T-helper 1 cell treated with Interleukin-12 subunit alpha and Interleukin-12 subunit beta and Interleukin-4 antibody, amounts not matched to agents 30 μg/mL and 1 μg/mL, for 36 hours (primary cell): ENCODE measurements around the gene GNA12.

Experiments used
- H3K27ac Mint-ChIP-seq: one replicate; pipeline ENCODE4 v1.8.0; 2021; ENCODE audit warnings: mild to moderate bottlenecking, mixed read lengths
- H3K27me3 Mint-ChIP-seq: one replicate; pipeline ENCODE4 v1.8.0; 2021; ENCODE audit warnings: low read depth, mixed read lengths
- H3K36me3 Mint-ChIP-seq: one replicate; pipeline ENCODE4 v1.8.0; 2021; ENCODE audit warnings: low read depth, mixed read lengths
- H3K4me1 Mint-ChIP-seq: one replicate; pipeline ENCODE4 v1.8.0; 2021; ENCODE audit warnings: low read depth, mixed read lengths
- H3K4me3 Mint-ChIP-seq: one replicate; pipeline ENCODE4 v1.8.0; 2021; ENCODE audit warnings: mild to moderate bottlenecking, moderate library complexity, mixed read lengths
- H3K9me3 Mint-ChIP-seq: one replicate; pipeline ENCODE4 v1.8.0; 2021; ENCODE audit warnings: mixed read lengths

The GNA12 gene

DNA sequence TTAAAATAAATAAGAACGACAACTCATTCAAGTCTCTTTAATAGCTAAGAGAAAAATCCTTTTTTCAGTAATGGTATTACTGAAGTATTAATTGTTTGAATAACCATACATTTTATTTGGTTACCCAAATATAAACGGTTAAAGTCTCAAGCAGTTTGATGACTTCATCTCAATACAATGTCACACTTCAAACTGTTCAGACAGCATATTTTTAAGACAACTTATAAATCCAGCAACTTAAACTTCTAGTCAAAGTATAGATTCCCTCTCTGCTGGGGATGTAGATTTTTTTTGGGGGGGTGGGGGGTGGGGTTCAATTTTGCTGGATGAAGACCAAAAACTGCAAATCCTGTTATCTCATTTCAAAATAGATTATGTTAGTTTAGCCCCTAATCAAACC lies 42.0 kb downstream of the GNA12 start:
- no peak overlapping the region for H3K4me3 Mint-ChIP-seq
- no peaks in the 10 kb centered on the region for H3K9me3 Mint-ChIP-seq
- H3K27me3 Mint-ChIP-seq, result no peaks in the 10 kb centered on the region
- peaks cover 24% of the 10 kb centered on the region for H3K4me1 Mint-ChIP-seq
- no peak overlapping the region for H3K27ac Mint-ChIP-seq
- peaks cover 4% of the 10 kb centered on the region for H3K36me3 Mint-ChIP-seq

DNA sequence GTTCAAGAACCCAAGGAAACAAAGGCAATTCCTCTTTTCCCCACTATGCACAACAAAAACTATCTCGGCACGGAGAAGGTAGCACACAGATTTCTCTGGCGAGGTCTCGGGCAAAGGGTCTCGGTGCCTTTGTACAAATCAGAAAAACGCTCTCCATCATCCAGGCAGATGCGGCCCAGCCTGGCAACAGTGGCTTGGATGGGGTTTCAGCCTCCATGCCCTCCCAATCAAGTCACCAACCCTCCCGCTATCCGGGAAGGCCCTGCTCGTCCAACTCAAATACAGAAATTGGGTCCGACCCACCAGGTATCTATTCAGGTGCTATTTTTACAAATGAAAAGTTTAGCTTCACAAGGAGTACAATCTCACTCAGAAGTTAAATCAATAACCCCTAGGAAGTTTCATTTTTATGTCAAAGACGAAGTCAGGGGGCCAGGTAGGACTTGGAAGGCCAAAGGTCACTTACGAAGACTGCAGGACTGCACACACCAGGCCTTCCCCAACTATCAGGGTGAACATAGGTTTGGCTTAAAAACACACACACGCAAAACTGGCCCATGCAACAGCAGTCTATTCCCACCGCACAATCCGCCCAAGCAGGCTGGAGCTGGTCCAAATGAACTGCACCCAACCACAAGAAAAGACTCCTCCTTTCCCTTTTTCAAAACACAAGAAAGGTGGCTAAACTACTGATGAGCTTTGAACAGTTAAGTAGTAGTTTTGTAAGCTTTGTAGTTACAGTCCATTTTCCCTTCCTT lies 43.0 kb downstream of the GNA12 start:
- Mint-ChIP-seq H3K27me3 (no peaks in the 10 kb centered on the region), H3K27ac (no peak overlapping the region), H3K4me1 (peaks cover 24% of the 10 kb centered on the region), H3K4me3 (no peak overlapping the region), H3K9me3 (no peaks in the 10 kb centered on the region), H3K36me3 (peaks cover 4% of the 10 kb centered on the region)

DNA sequence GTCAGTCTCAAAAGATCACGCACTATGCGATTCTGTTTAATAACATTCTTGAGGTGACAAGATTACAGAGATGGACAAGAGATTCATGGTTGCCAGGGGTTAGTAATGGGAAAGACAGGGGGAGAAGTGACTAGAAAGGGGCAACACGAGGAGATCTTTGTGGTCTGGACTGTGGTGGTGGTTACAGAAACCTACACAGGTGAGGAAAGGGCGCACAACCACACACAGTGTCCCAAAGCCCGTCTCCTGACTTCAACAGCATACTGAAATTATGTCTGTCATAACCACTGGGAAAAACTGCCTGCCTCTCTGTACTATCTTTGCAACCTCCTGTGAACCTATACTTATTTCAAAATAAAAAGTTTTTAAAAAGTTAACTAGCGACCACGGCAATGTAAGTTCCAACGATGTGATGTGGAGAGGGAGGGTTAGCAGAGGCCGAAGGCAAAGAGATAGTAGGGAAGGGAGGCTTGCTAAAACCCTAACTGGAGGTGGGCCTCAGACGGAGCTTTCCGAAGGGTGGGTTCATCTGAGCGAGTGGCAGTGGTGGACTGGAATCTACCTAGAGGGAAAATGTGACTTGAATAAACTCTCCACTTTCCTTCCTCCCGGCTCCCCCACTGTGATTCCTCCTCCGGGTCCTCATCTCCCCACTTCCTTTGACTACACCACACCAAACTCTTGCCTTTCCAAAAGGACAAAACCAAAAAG lies 43.7 kb downstream of the GNA12 start:
- H3K4me1 Mint-ChIP-seq, result peaks cover 24% of the 10 kb centered on the region
- H3K27me3 Mint-ChIP-seq, result no peaks in the 10 kb centered on the region
- no peak overlapping the region for H3K4me3 Mint-ChIP-seq
- no peak overlapping the region for H3K27ac Mint-ChIP-seq
- H3K9me3 Mint-ChIP-seq, result no peaks in the 10 kb centered on the region
- peaks cover 4% of the 10 kb centered on the region for H3K36me3 Mint-ChIP-seq

DNA sequence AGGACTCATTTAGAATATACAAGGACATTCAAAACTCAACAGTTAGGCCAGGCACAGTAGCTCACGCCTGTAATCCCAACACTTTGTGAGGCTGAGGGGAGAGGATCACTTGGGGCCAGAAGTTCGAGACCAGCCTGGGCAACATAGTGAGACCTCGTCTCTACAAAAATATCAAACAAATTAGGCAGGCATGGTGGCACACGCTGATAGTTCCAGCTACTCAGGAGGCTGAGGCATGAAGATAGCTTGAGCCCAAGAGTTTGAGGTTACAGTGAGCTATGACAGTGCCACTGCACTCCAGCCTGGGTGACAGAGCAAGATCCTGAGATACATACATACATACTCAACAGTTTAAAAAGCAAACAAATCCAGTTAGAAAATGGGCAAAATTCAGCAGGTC lies 44.9 kb downstream of the GNA12 start:
- H3K36me3 Mint-ChIP-seq, result peaks cover 8% of the 10 kb centered on the region
- no peaks in the 10 kb centered on the region for H3K27me3 Mint-ChIP-seq
- no peak overlapping the region for H3K27ac Mint-ChIP-seq
- no peak overlapping the region for H3K4me3 Mint-ChIP-seq
- H3K4me1 Mint-ChIP-seq, result peaks cover 24% of the 10 kb centered on the region
- H3K9me3 Mint-ChIP-seq, result no peaks in the 10 kb centered on the region

DNA sequence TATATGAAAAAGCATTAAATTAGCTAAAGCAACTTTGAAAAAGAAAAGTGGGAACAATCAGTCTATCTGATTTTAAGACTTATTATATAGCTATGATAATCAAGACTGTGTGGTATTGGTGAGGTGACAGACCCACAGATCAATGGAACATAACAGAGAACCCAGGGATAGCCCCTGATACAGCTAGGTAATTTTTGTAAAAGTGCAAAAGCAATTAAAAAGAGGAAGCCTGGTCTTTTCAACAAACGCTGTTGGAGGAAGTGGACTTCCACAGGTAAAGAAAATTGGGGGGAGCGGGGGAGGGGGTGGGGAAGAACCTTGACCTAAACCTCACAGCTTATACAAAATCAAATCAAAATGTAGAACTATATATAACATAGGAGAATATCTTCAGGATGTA lies 45.4 kb downstream of the GNA12 start:
- H3K36me3 Mint-ChIP-seq, result peaks cover 14% of the 10 kb centered on the region
- H3K27ac Mint-ChIP-seq, result no peak overlapping the region
- no peaks in the 10 kb centered on the region for H3K9me3 Mint-ChIP-seq
- H3K4me1 Mint-ChIP-seq, result peaks cover 26% of the 10 kb centered on the region
- no peak overlapping the region for H3K4me3 Mint-ChIP-seq
- no peaks in the 10 kb centered on the region for H3K27me3 Mint-ChIP-seq

DNA sequence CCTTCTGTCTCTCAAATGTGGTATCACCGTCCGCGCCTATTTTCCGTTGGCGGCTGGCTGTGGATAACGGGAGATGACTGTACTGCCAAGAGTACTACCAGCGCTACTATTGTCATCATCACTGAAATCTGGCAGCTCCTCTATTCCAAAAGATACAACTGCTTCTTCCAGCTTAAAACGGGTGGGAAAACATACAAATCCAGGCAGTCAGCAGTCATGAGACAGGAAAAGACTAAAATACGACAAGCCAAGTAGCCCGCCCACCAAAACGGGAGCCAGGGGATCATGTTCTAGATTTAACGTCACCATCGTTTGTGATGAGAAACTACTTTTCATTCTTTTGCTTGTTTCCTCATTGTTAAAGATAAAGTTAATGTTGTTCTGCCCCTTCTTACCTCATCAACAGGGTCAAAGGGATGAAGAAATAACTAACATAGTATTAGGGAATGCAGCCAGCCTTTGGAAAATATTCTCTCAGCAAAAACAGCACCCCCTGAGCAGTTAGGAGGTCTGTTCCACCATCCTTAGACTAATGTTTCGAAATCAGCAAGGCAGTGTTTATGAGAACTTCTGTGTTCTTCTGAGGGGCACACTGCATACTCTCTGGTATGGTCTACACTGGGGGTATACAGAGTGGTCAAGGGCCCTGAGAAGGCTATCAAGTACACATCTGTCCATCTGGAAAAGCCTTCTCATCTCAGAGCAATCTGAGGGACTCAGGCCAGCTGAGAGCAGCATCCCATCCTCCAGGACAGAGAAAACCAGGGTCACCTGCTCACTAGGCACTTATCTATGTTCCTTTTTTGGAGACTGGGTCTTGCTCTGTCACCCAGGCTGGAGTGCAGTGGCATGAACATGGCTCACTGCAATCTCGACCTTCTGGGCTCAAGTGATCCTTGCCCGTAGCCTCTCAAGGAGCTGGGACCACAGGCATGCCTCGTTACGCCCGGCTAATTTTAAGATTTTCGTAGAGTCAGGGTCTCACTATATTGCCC lies 47.5 kb downstream of the GNA12 start:
- Mint-ChIP-seq H3K4me1 (peaks cover 26% of the 10 kb centered on the region), H3K4me3 (no peak overlapping the region), H3K27ac (no peak overlapping the region), H3K27me3 (no peaks in the 10 kb centered on the region), H3K9me3 (no peaks in the 10 kb centered on the region), H3K36me3 (peaks cover 21% of the 10 kb centered on the region)

DNA sequence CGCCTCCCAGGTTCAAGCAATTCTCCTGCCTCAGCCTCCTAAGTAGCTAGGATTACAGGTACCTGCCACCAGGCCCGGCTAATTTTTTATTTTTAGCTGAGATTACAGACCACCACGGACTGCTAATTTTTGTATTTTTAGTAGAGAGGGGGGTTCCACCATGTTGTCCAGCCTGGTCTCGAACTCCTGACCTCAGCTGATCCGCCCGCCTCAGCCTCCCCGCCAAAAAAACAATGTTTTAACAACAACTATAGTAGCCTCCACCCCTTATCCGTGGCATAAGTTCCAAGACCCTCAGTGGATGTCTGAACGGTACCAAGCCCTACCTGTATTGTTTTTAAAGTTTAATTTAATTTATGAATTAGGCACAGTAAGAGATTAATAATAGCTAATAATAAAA lies 48.2 kb downstream of the GNA12 start:
- H3K36me3 Mint-ChIP-seq, result peaks cover 22% of the 10 kb centered on the region
- no peak overlapping the region for H3K27ac Mint-ChIP-seq
- peaks cover 18% of the 10 kb centered on the region for H3K4me1 Mint-ChIP-seq
- no peaks in the 10 kb centered on the region for H3K27me3 Mint-ChIP-seq
- H3K4me3 Mint-ChIP-seq, result no peak overlapping the region
- H3K9me3 Mint-ChIP-seq, result no peaks in the 10 kb centered on the region

DNA sequence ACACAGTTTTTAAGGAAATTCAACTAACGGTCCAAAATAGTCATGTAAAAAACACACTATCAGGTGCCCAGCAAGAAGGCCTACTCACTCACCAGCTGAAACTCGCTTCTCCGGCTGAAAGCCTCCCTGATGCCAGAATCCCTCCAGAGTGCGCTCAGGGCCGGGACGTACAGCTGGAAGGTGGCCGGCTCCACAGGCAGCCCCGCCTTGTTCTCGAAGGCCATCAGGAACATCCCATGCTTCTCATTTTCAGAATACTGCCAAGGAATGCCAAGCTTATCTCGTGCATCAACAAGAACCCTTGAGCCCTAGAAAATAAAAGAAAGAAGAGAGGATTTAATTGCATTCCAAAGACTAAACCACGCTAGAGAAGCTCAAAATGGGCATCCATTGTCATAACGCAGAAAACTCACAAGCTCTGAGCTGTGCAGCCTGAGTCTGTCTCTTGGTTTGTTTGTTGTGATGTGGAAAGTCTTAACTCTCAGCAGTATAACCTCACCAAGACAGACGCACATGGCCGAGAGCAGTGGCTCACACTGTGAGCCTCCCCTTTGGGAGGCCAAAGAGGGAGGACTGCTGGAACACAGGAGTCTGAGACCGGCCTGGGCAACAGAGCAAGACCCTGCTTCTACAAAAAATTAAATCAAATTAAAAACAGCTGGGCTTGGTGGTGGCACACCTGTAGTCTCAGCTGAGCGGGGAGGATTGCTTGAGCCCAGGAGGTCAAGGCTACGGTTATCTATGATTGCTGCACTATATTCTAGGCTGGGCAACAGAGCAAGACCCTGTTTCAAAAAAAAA lies 49.1 kb downstream of the GNA12 start:
- Mint-ChIP-seq H3K4me1 (peaks cover 13% of the 10 kb centered on the region), H3K27ac (no peak overlapping the region), H3K27me3 (no peaks in the 10 kb centered on the region), H3K4me3 (no peak overlapping the region), H3K36me3 (peaks cover 22% of the 10 kb centered on the region), H3K9me3 (no peaks in the 10 kb centered on the region)

DNA sequence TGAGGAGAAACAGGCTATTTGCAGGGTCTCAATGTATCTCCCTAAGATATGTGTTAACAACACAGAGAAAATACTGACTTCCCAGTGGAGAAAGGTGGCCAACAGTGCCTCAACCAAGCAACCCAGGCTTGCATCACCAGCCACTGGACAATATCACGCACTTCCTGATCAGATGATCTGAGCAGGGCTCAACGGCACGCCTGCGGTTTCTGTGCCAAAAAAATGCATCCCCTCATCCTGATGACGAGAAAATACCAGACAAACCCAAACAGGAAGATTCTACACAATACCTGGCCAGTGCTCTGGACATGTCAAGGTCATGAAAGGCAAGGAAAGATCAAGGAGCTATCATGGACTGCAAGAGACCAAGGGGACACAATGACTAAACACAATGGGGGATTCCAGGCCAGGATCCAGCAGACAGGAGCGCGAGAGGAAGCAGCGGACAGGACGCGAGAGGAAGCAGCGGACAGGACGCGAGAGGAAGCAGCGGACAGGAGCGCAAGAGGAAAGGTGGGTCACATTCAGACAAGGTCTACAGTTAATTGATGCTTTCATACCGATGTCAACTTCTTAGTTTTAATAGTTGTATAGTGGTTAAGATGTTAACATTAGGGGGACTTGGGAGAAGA lies 51.1 kb downstream of the GNA12 start:
- H3K27ac Mint-ChIP-seq, result no peak overlapping the region
- H3K27me3 Mint-ChIP-seq, result no peaks in the 10 kb centered on the region
- H3K4me1 Mint-ChIP-seq, result peaks cover 5% of the 10 kb centered on the region
- no peaks in the 10 kb centered on the region for H3K9me3 Mint-ChIP-seq
- H3K36me3 Mint-ChIP-seq, result peaks cover 24% of the 10 kb centered on the region
- no peak overlapping the region for H3K4me3 Mint-ChIP-seq

DNA sequence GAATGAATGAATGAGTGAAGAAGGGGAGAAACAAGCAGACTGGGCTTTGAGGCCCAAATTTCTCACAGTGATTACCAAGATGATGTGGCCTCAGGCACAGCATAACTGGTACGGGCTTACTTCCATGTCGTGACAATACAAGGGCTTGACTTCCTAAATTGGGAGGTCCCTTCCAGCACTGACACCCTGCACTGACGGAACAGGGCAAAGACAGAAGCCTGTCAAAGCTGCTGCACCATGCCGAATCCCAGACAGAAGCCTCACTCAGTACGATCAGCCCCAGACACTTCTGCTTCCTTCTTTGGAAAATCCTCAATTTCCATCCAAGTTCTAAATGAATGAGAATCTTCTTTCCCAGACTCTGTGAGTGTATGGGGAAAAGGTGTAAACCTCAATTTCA lies 51.9 kb downstream of the GNA12 start:
- no peaks in the 10 kb centered on the region for H3K27me3 Mint-ChIP-seq
- no peak overlapping the region for H3K4me3 Mint-ChIP-seq
- no peaks in the 10 kb centered on the region for H3K9me3 Mint-ChIP-seq

DNA sequence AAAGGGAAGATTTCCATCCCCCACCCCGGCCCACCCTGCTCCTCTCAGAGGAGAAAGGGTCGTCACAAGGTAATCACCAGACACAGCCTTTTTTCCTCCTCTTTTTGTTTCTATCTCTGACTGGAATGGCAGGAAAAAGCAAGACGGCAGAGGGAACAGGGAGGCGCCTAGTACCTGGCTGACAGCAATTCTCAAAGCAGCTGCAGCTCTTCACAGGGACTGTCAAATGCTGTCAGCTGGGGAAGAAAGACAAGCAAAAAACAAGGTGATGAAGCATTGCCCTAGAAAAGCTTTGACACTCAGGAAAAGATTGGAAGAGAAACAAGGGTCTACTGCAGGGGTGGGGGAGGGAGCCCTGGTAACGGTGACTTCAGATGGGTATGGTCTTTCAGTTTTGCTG lies 52.7 kb downstream of the GNA12 start:
- peaks cover 23% of the 10 kb centered on the region for H3K36me3 Mint-ChIP-seq
- no peak overlapping the region for H3K4me3 Mint-ChIP-seq
- H3K27ac Mint-ChIP-seq, result no peak overlapping the region
- H3K27me3 Mint-ChIP-seq, result no peaks in the 10 kb centered on the region
- no peaks in the 10 kb centered on the region for H3K9me3 Mint-ChIP-seq
- H3K4me1 Mint-ChIP-seq, result peaks cover 5% of the 10 kb centered on the region

More for the DNA sequence above, 51.9 kb downstream of the GNA12 start:
- Mint-ChIP-seq H3K36me3 (peaks cover 23% of the 10 kb centered on the region), H3K27ac (no peak overlapping the region), H3K4me1 (peaks cover 5% of the 10 kb centered on the region)

DNA sequence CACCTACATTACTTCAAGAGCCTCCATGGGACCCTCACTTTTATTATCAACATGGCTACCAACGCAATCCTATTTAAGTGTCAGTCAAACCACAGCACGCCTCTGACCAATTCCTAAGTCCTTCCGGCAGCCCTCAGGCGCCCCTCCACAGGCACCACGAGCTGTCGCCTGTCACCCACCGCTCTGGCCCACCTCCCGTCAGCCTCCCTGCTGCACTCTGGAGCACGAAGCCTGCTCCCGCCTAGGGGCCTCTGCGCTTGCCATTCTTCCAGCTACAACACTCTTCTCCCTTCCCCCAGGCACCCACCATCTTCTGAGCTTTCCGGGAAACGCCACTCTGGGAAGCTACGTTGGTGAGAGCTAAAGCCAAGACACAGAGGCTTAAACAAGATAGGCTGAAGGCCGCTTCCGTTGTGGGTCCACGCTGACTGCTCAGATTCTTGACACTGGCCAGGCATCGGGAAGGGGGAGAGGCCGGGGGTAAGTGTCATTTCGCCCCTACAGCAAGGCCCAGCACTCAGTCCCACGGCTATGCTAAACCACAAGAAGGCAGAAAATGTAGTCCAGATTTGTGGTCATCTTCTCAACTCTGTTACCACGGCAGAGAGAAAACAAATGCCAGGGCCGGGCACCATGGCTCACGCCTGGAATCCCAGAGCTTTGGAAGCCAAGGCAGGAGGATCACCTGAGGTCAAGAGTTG lies 56.7 kb downstream of the GNA12 start:
- Mint-ChIP-seq H3K27me3 (no peaks in the 10 kb centered on the region), H3K36me3 (peaks cover 9% of the 10 kb centered on the region)

DNA sequence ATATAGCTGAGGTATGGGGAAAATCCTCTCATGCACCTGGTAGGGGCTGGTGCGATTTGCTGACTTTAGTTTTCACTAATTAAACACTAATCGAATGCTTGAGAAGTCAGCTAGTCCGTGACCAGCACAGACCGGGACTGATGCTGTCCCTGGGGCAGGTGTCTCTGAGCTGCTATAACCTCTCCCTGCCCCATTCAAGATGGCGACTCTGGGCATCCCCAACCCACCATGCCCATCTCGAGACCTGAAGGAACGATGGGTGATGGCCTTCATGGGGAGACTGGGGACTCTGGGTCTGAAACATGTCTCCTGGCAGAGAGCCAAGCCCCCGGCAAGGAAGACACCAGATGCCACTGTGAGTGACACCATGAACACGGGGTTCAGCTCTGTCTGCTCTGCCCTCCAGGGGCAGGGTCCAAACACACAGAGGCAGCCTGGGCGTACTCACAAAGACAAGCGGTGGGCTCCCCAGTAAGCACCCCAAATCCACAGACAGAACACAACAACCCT lies 57.4 kb downstream of the GNA12 start:
- H3K27me3 Mint-ChIP-seq, result no peaks in the 10 kb centered on the region
- no peak overlapping the region for H3K27ac Mint-ChIP-seq
- H3K4me1 Mint-ChIP-seq, result peaks cover 18% of the 10 kb centered on the region
- H3K9me3 Mint-ChIP-seq, result peaks cover 5% of the 10 kb centered on the region
- peaks cover 11% of the 10 kb centered on the region for H3K36me3 Mint-ChIP-seq
- no peak overlapping the region for H3K4me3 Mint-ChIP-seq

More for the DNA sequence above, 56.7 kb downstream of the GNA12 start:
- Mint-ChIP-seq H3K9me3 (peaks cover 4% of the 10 kb centered on the region), H3K4me1 (peaks cover 14% of the 10 kb centered on the region), H3K4me3 (no peak overlapping the region), H3K27ac (no peak overlapping the region)
